Gastrocnemius medialis (tissue), 4 donors: ENCODE measurements around the gene CBFA2T2. TPM values are rescaled to one million over a fixed set of nuclear protein-coding genes. Genes with fewer than 3 reads are reported as not detected.

ENCODE experiments used
- ATAC-seq, 2 donors: fragments of 150-250 bp; one replicate each; pipeline ENCODE4 v1.9.1; 2016
- DNase-seq, 2 donors: peaks; one replicate each; pipeline ENCODE4 v3.0.0-alpha.2; 2019
- H3K27ac ChIP-seq, 4 donors: fragments of 200-600 bp; sonication (generic); 1 replicate in 1 of 4; 2 replicates in 3 of 4; pipeline ENCODE4 v1.5.1; 2016 to 2018; ENCODE audit warnings: mild to moderate bottlenecking in 2 of 4, moderate library complexity in 1 of 4
- H3K27me3 ChIP-seq, 3 donors: fragments of 200-600 bp; sonication (generic) in 2 of 3; 1 replicate in 1 of 3; 2 replicates in 2 of 3; pipeline versions ENCODE4 v1.5.1 to v1.6.0; 2016 to 2019; ENCODE audit warnings: mild to moderate bottlenecking in 1 of 3, moderate library complexity in 1 of 3
- H3K36me3 ChIP-seq, 2 donors: fragments of 200-600 bp; sonication (generic) in 1 of 2; one replicate each; pipeline ENCODE4 v1.5.1; 2017 to 2018
- H3K4me1 ChIP-seq, 2 donors: fragments of 200-600 bp; sonication (generic) in 1 of 2; one replicate each; pipeline ENCODE4 v1.5.1; 2016 to 2017; ENCODE audit warnings: mild to moderate bottlenecking in 2 of 2
- H3K4me3 ChIP-seq, 4 donors: fragments of 200-600 bp; sonication (generic) in 3 of 4; 1 replicate in 1 of 4; 2 replicates in 3 of 4; pipeline ENCODE4 v1.5.1; 2016 to 2019; ENCODE audit warnings: mild to moderate bottlenecking in 2 of 4
- H3K9me3 ChIP-seq, 3 donors: fragments of 200-600 bp; sonication (generic) in 2 of 3; 1 replicate in 1 of 3; 2 replicates in 2 of 3; pipeline ENCODE4 v1.5.1; 2016 to 2019
- POLR2A ChIP-seq, 2 donors: fragments of 450-650 bp; IDR thresholded peaks; one replicate each; pipeline ENCODE4 v1.6.1; 2017; ENCODE audit warnings: antibody characterized with exemption in 2 of 2, mild to moderate bottlenecking in 2 of 2, moderate library complexity in 2 of 2
- in situ Hi-C, 4 donors: fragments of 200-750 bp; cut with MboI; loops; one replicate each; pipeline versions ENCODE4 v1.15.0 to v1.8.0; 2017; ENCODE audit warnings: low sequenced_read_pairs in 4 of 4
- intact Hi-C: fragments of 100-400 bp; cut with DNase I; formaldehyde crosslinking; loops from one replicate; pipeline ENCODE4 v1.15.1; 2023; ENCODE audit warnings: low total_unique reads
- total RNA-seq, 4 donors: library from RNA; depleted of rRNA; stranded (reverse); fragments of >200 nt; gene quantifications; one replicate each; pipeline versions ENCODE4 v1.1.0 to v1.2.3, GENCODE V29; 2016
- TF ChIP-seq, protein P1 (sequence below), 5 experiments: fragments of 450-650 bp in 3 of 5; fragments of 200-600 bp in 2 of 5; sonication (generic) in 2 of 5; IDR thresholded peaks in 4 of 5; conservative IDR thresholded peaks in 1 of 5; 1 replicate in 4 of 5; 2 replicates in 1 of 5; pipeline ENCODE4 v1.5.1; 2016 to 2019; ENCODE audit warnings: antibody characterized with exemption in 5 of 5, mild to moderate bottlenecking in 3 of 5, moderate library complexity in 3 of 5

The CBFA2T2 gene
- total RNA-seq, 4 donors from 2014 or later: 6.9 to 8.9 (median 7.9) TPM

DNA sequence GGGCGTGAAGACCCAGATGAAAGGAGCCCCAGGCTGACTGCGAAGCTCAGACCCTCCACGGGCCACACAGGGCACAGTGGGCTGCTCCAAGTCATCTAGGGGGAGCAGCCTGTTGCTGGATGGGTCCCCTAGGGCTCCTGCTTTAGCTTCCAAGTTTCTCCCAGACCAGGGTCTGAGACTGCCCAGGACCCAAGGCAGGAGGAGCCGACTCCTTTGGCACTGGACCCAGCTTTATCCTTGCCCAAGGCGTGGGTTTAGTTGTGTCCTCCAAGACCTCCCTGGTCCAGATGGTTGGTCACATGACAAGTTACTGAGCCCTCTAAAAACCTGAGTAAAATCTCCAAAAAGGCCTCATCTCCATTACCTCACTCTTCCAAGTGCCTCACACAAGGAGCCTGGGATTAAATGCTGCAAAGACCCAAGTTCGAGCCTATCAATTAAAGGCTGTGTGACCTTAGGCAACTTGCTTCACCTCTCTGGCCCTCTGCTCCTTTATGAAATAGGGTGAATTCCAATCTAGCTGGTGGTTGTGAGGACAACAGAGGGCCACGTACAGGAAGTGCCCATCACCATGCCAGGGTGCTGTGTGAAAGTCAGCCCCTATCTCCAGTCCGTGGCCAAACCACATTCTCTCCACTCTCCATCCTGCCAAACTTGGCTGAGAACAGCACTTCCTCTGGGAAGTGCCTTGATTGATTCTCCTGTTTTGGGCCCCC lies 181.8 kb downstream of the CBFA2T2 start:
- no peak for DNase-seq
- peak overlapping the region in 2 of 4 donors; percentile 92 to 96 for H3K27ac ChIP-seq
- in situ Hi-C loops: no loop called here

DNA sequence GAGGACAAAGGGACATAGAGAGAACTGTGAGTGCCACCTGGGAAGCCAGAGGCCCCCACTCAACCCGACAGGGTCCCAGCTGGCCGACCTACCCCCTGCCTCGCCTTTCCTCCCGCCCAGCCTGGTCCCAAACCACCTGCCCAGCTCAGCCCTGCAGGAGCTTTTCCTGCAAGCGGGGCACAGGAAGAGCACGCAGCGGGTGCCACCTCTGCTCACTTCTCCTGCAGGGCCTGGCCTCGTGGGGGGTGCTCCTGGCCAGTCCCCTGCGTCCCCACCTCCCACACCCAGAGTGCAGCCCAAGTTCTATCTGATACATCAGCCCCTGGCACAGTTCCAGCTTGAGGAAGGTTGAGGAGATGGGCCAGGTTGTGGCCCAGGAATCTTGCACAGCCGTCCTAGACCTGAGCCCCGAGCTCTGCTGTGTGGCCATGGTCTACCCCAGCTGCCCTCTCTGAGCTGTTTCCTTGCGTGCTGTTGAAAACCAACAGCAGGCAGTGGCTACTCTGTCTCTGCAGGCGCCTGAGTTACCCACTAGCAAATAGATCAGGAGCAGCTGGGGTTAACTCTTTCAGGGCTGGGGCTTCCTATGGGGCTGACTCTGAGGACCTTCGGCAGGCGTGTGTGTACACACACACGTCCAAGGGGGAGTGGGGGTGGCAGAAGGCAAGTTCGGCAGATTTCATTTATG lies 182.7 kb downstream of the CBFA2T2 start:
- intact Hi-C loops: loop anchor here (5.0 kb wide), 2 partner anchors 60 to 140 kb away; partner anchors contain the start of genes CHMP4B and ZNF341
- Histone ChIP-seq H3K4me3 (peak overlapping the region; percentile 78 to 83 (median 83)), H3K9me3 (no peaks in the 10 kb centered on the region), H3K36me3 (peaks cover 0 to 15% of the 10 kb centered on the region in 2 donors), H3K4me1 (peaks cover 18 to 23% of the 10 kb centered on the region in 2 donors), H3K27ac (peak overlapping the region; percentile 89 to 96 (median 93)), H3K27me3 (no peaks in the 10 kb centered on the region)
- DNase-seq (no peak), ATAC-seq (no peak)
- no peak for TF ChIP-seq POLR2A (IDR thresholded peaks at IDR 0.05)
- TF ChIP-seq, protein P1, sequence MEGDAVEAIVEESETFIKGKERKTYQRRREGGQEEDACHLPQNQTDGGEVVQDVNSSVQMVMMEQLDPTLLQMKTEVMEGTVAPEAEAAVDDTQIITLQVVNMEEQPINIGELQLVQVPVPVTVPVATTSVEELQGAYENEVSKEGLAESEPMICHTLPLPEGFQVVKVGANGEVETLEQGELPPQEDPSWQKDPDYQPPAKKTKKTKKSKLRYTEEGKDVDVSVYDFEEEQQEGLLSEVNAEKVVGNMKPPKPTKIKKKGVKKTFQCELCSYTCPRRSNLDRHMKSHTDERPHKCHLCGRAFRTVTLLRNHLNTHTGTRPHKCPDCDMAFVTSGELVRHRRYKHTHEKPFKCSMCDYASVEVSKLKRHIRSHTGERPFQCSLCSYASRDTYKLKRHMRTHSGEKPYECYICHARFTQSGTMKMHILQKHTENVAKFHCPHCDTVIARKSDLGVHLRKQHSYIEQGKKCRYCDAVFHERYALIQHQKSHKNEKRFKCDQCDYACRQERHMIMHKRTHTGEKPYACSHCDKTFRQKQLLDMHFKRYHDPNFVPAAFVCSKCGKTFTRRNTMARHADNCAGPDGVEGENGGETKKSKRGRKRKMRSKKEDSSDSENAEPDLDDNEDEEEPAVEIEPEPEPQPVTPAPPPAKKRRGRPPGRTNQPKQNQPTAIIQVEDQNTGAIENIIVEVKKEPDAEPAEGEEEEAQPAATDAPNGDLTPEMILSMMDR (IDR thresholded peaks at IDR 0.05 in 4 of 5, conservative IDR thresholded peaks at IDR 0.05 in 1 of 5): no peak
- in situ Hi-C loops: no loop called here

More for the DNA sequence above, 181.8 kb downstream of the CBFA2T2 start:
- no peak for ATAC-seq
- intact Hi-C loops: loop anchor here (5.0 kb wide), 2 partner anchors 61 to 141 kb away; partner anchors contain the start of genes CHMP4B and ZNF341
- Histone ChIP-seq H3K4me3 (no peak overlapping the region), H3K27me3 (no peaks in the 10 kb centered on the region), H3K4me1 (peaks cover 18 to 23% of the 10 kb centered on the region in 2 donors), H3K36me3 (peaks cover 0 to 15% of the 10 kb centered on the region in 2 donors), H3K9me3 (no peaks in the 10 kb centered on the region)
- TF ChIP-seq, protein P1 (IDR thresholded peaks at IDR 0.05 in 4 of 5, conservative IDR thresholded peaks at IDR 0.05 in 1 of 5): no peak
- TF ChIP-seq POLR2A (IDR thresholded peaks at IDR 0.05): no peak

DNA sequence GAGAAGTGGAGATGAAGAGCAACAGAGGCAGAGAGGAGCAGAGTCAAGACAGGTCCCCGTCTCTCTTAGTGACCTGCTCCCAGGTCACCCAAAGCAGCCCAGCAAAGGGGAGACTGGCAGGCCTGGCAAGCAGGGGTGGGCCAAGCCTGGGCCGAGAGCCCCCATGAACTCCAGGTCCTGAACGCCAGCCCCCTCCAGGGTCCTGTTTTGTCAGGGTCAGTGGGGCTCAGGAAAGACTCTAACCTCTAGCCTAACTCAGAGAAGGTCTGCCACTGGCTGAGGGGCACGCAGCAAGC lies 183.2 kb downstream of the CBFA2T2 start:
- in situ Hi-C loops (no loop called here), intact Hi-C loops (loop anchor here (5.0 kb wide), 2 partner anchors 59 to 139 kb away; partner anchors contain the start of genes CHMP4B and ZNF341)
- peaks cover 18 to 23% of the 10 kb centered on the region in 2 donors for H3K4me1 ChIP-seq
- TF ChIP-seq POLR2A (IDR thresholded peaks at IDR 0.05): no peak
- TF ChIP-seq, protein P1 (IDR thresholded peaks at IDR 0.05 in 4 of 5, conservative IDR thresholded peaks at IDR 0.05 in 1 of 5): no peak
- no peaks in the 10 kb centered on the region for H3K9me3 ChIP-seq
- no peak for ATAC-seq
- peaks cover 0 to 15% of the 10 kb centered on the region in 2 donors for H3K36me3 ChIP-seq
- no peaks in the 10 kb centered on the region for H3K27me3 ChIP-seq
- H3K4me3 ChIP-seq: peak overlapping the region; percentile 78 to 83 (median 83)
- H3K27ac ChIP-seq: peak overlapping the region; percentile 89 to 96 (median 93)
- DNase-seq: no peak

DNA sequence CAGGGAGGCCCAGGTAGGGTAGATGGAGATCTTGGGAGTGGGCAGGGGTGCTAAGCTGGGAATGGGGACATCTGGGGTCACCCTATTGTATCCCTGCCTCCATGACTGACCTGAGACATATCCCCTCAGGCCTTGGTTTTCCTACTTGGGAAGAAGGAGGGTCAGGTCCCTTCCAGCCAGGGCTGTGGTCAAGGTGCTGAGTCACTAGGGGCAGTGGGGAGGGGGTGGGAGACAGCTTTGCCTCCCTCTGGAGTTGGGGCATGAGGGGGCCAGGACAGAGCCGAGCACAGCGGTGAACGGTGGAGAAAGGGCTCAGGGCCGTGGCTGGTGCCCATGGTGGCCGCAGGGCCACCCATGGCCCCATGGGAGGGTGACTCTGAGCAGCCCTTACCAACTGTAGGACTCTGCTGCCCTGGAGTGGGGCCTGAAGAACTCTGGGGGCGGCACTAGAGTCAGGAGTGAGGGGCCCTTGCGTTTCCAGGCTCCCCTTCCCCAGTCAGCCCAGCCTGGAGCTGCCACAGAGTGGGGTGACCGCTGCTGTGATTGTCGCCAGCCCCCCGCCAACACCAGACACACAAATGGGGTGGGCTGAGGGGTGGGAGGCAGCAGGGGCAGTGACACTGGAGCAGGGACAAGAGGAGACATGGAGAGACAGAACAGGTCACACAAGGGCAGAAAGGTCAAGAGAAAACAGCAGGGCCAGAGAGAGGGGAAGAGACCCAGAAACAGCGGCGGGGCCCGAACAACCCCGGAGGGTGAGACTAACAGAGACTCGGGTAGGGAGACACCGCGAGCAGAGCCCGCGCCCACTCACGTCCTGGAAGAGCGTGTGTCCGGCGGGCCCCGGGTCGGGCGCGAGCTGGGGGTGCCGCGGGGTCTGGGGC lies 183.8 kb downstream of the CBFA2T2 start:
- TF ChIP-seq, protein P1 (IDR thresholded peaks at IDR 0.05 in 4 of 5, conservative IDR thresholded peaks at IDR 0.05 in 1 of 5): no peak
- TF ChIP-seq POLR2A (IDR thresholded peaks at IDR 0.05): no peak
- Histone ChIP-seq H3K36me3 (peaks cover 0 to 13% of the 10 kb centered on the region in 2 donors), H3K27me3 (no peaks in the 10 kb centered on the region), H3K4me3 (peak overlapping the region; percentile 78 to 83 (median 83)), H3K4me1 (peaks cover 18 to 23% of the 10 kb centered on the region in 2 donors), H3K9me3 (no peaks in the 10 kb centered on the region), H3K27ac (peak overlapping the region; percentile 89 to 96 (median 93))
- peak; percentile 24 to 56 for ATAC-seq
- in situ Hi-C loops (no loop called here), intact Hi-C loops (loop anchor here (5.0 kb wide), 2 partner anchors 59 to 139 kb away; partner anchors contain the start of genes CHMP4B and ZNF341)
- DNase-seq: no peak
